ENCODE data around the gene SIK2.

DNA sequence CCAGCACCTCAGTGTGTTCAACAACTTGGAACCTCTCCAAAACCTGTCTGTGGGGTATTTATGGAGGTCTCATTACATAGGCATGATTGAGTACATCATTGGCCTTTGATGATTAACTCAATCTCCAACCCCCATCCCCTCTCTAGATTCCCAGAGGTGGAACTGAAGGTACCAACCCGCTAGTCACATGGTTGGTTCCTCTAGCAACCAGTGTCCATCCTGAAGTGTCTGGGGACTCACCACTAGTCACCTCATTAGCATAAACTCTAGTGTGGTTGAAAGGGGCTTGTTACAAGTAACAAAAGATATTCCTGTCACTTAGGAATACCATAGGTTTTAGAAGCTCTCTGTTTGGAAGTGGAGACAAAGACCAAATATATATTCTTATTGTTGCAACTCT lies 40.3 kb downstream of the SIK2 start:
- TF ChIP-seq, protein P1, sequence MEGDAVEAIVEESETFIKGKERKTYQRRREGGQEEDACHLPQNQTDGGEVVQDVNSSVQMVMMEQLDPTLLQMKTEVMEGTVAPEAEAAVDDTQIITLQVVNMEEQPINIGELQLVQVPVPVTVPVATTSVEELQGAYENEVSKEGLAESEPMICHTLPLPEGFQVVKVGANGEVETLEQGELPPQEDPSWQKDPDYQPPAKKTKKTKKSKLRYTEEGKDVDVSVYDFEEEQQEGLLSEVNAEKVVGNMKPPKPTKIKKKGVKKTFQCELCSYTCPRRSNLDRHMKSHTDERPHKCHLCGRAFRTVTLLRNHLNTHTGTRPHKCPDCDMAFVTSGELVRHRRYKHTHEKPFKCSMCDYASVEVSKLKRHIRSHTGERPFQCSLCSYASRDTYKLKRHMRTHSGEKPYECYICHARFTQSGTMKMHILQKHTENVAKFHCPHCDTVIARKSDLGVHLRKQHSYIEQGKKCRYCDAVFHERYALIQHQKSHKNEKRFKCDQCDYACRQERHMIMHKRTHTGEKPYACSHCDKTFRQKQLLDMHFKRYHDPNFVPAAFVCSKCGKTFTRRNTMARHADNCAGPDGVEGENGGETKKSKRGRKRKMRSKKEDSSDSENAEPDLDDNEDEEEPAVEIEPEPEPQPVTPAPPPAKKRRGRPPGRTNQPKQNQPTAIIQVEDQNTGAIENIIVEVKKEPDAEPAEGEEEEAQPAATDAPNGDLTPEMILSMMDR (IDR thresholded peaks at IDR 0.05) = no peak
- TF ChIP-seq POLR2A (IDR thresholded peaks at IDR 0.05) = no peak

All from thyroid gland (tissue), 4 donors.